HEK293 (cell line): ENCODE measurements around the gene ARL6IP5.

Source experiments
- ATF2 ChIP-seq: fragments of 450-650 bp; formaldehyde crosslinking; IDR thresholded peaks from 2 replicates; pipeline ENCODE4 v1.5.1; 2016; ENCODE audit warnings: missing biosample characterization, missing genetic modification characterization, low read depth
- IKZF3 ChIP-seq: fragments of 450-650 bp; IDR thresholded peaks from 2 replicates; pipeline ENCODE4 v1.5.0; 2018; ENCODE audit warnings: missing biosample characterization, mild to moderate bottlenecking, missing genetic modification characterization, moderate library complexity
- INSM2 ChIP-seq: fragments of 450-650 bp; formaldehyde crosslinking; IDR thresholded peaks from 2 replicates; pipeline ENCODE4 v1.5.1; 2016; ENCODE audit warnings: missing biosample characterization, missing genetic modification characterization
- MZF1 ChIP-seq: fragments of 450-650 bp; formaldehyde crosslinking; IDR thresholded peaks from 2 replicates; pipeline ENCODE4 v1.5.1; 2017; ENCODE audit warnings: missing biosample characterization, missing genetic modification characterization, borderline replicate concordance
- OSR2 ChIP-seq: fragments of 450-650 bp; formaldehyde crosslinking; IDR thresholded peaks from 2 replicates; pipeline ENCODE4 v1.5.1; 2016; ENCODE audit warnings: missing biosample characterization, missing genetic modification characterization
- PRDM6 ChIP-seq: fragments of 450-650 bp; formaldehyde crosslinking; IDR thresholded peaks from 2 replicates; pipeline ENCODE4 v1.5.1; 2017; ENCODE audit warnings: missing biosample characterization, missing genetic modification characterization
- SETDB1 ChIP-seq: IDR thresholded peaks from one replicate; pipeline ENCODE4 v1.6.1; 2017; ENCODE audit warnings: mild to moderate bottlenecking, low read length, moderate library complexity, mixed read lengths; ENCODE audit not compliant: insufficient read length
- SP7 ChIP-seq: fragments of 450-650 bp; formaldehyde crosslinking; IDR thresholded peaks from 2 replicates; pipeline ENCODE4 v1.5.1; 2016; ENCODE audit warnings: missing biosample characterization, missing genetic modification characterization
- TRIM28 ChIP-seq: IDR thresholded peaks from 2 replicates; pipeline ENCODE4 v1.6.1; 2011; ENCODE audit warnings: low read length, control low read depth, borderline replicate concordance
- ZBTB17 ChIP-seq: fragments of 450-650 bp; formaldehyde crosslinking; IDR thresholded peaks from 2 replicates; pipeline ENCODE4 v1.5.1; 2016; ENCODE audit warnings: missing biosample characterization, missing genetic modification characterization
- ZBTB21 ChIP-seq: fragments of 450-650 bp; formaldehyde crosslinking; IDR thresholded peaks from 2 replicates; pipeline ENCODE4 v1.5.1; 2017; ENCODE audit warnings: missing biosample characterization, missing genetic modification characterization
- ZBTB26 ChIP-seq: fragments of 450-650 bp; formaldehyde crosslinking; optimal IDR thresholded peaks from 2 replicates; pipeline ENCODE3; 2016; ENCODE audit warnings: missing biosample characterization, mild to moderate bottlenecking, missing genetic modification characterization
- ZEB2 ChIP-seq: fragments of 450-650 bp; formaldehyde crosslinking; IDR thresholded peaks from 2 replicates; pipeline ENCODE4 v1.5.1; 2016; ENCODE audit warnings: missing biosample characterization, missing genetic modification characterization
- ZIC2 ChIP-seq: fragments of 450-650 bp; formaldehyde crosslinking; IDR thresholded peaks from 2 replicates; pipeline ENCODE4 v1.5.1; 2016; ENCODE audit warnings: missing biosample characterization, missing genetic modification characterization
- ZNF23 ChIP-seq: fragments of 450-650 bp; formaldehyde crosslinking; IDR thresholded peaks from 2 replicates; pipeline ENCODE4 v1.5.1; 2016; ENCODE audit warnings: missing biosample characterization, missing genetic modification characterization, borderline replicate concordance
- ZNF302 ChIP-seq: fragments of 450-650 bp; formaldehyde crosslinking; IDR thresholded peaks from 2 replicates; pipeline ENCODE4 v1.5.1; 2016; ENCODE audit warnings: missing biosample characterization, missing genetic modification characterization, low read depth
- ZNF394 ChIP-seq: fragments of 450-650 bp; formaldehyde crosslinking; IDR thresholded peaks from 2 replicates; pipeline ENCODE4 v1.5.1; 2016; ENCODE audit warnings: missing biosample characterization, missing genetic modification characterization, mild to moderate bottlenecking, moderate library complexity, borderline replicate concordance
- ZNF513 ChIP-seq: fragments of 450-650 bp; IDR thresholded peaks from 2 replicates; pipeline ENCODE4 v1.5.1; 2018; ENCODE audit warnings: missing biosample characterization, missing genetic modification characterization
- ZNF561 ChIP-seq: fragments of 450-650 bp; IDR thresholded peaks from 2 replicates; pipeline ENCODE4 v1.5.1; 2018; ENCODE audit warnings: missing biosample characterization, missing genetic modification characterization, borderline replicate concordance
- ZNF600 ChIP-seq: fragments of 450-650 bp; formaldehyde crosslinking; IDR thresholded peaks from 2 replicates; pipeline ENCODE4 v1.5.1; 2016; ENCODE audit warnings: missing biosample characterization, missing genetic modification characterization
- ZNF629 ChIP-seq: fragments of 450-650 bp; formaldehyde crosslinking; IDR thresholded peaks from 2 replicates; pipeline ENCODE4 v1.5.1; 2017; ENCODE audit warnings: missing biosample characterization, missing genetic modification characterization
- ZNF768 ChIP-seq: fragments of 450-650 bp; formaldehyde crosslinking; IDR thresholded peaks from 2 replicates; pipeline ENCODE4 v1.5.1; 2018; ENCODE audit warnings: missing biosample characterization, mild to moderate bottlenecking, missing genetic modification characterization
- ZNF830 ChIP-seq: fragments of 450-650 bp; IDR thresholded peaks from 2 replicates; pipeline ENCODE4 v1.5.0; 2018; ENCODE audit warnings: missing biosample characterization, missing genetic modification characterization, low read depth, mild to moderate bottlenecking, moderate library complexity
- ZNF843 ChIP-seq: fragments of 450-650 bp; formaldehyde crosslinking; IDR thresholded peaks from 2 replicates; pipeline ENCODE4 v1.5.1; 2016; ENCODE audit warnings: missing biosample characterization, missing genetic modification characterization

Gene ARL6IP5

GRCh38 chr3:69143612-69144011 is 58.9 kb downstream of the ARL6IP5 start (continued):
- no peak for TF ChIP-seq INSM2 (tag by site-specific recombination)
- peak; percentile 90; the same call in 1 of the 2 replicates for TF ChIP-seq ZNF23 (tag by site-specific recombination)
- TF ChIP-seq ZNF843 = 0 out of 2 replicates have a peak, but pooled peaks have one; percentile 47
- TF ChIP-seq ZNF561 = 0 out of 2 replicates have a peak, but pooled peaks have one; percentile 30
- TF ChIP-seq ZIC2 (tag by site-specific recombination) = 0 out of 2 replicates have a peak, but pooled peaks have one; percentile 8
- TF ChIP-seq ZNF394 (tag by site-specific recombination) = 0 out of 2 replicates have a peak, but pooled peaks have one; percentile 16
- peak; percentile 51 for TF ChIP-seq PRDM6 (tag by site-specific recombination)
- TF ChIP-seq SETDB1 = peak; percentile 76
- no peak for TF ChIP-seq ZBTB26
- peak; percentile 87 for TF ChIP-seq IKZF3 (tag by site-specific recombination)
- TF ChIP-seq ATF2 (tag by site-specific recombination) = peak; percentile 60; the same call in 1 of the 2 replicates
- peak; percentile 65 for TF ChIP-seq ZEB2 (tag by site-specific recombination)
- peak; percentile 74; the same call in 1 of the 2 replicates for TF ChIP-seq TRIM28
- no peak for TF ChIP-seq ZNF768 (tag by site-specific recombination)
- TF ChIP-seq ZBTB17 = peak; percentile 97
- TF ChIP-seq ZNF830 (tag by site-specific recombination) = no peak
- TF ChIP-seq MZF1 (tag by site-specific recombination) = 0 out of 2 replicates have a peak, but pooled peaks have one; percentile 36
- 0 out of 2 replicates have a peak, but pooled peaks have one; percentile 49 for TF ChIP-seq ZNF600 (tag by site-specific recombination)
- TF ChIP-seq ZNF629 (tag by site-specific recombination) = peak; percentile 91
- TF ChIP-seq OSR2 (tag by site-specific recombination) = peak; percentile 83; the same call in 1 of the 2 replicates
- peak; percentile 74 for TF ChIP-seq SP7 (tag by site-specific recombination)
- TF ChIP-seq ZNF302 (tag by site-specific recombination) = no peak
- 0 out of 2 replicates have a peak, but pooled peaks have one; percentile 7 for TF ChIP-seq ZNF513 (tag by site-specific recombination)
- 0 out of 2 replicates have a peak, but pooled peaks have one; percentile 61 for TF ChIP-seq ZBTB21 (tag by site-specific recombination)
